ENCODE data around the gene G2E3. TPM values are rescaled to one million over a fixed set of nuclear protein-coding genes. Genes with fewer than 3 reads are reported as not detected.
"Not testable (repeated sequence)": the region's sequence is repeated elsewhere in the genome, so short reads cannot be mapped to it uniquely, and the experiment has no call there.

Gene G2E3
- total and polyA plus RNA-seq, 11 donors, result 2.4 to 10.2 (median 6.8) TPM

DNA sequence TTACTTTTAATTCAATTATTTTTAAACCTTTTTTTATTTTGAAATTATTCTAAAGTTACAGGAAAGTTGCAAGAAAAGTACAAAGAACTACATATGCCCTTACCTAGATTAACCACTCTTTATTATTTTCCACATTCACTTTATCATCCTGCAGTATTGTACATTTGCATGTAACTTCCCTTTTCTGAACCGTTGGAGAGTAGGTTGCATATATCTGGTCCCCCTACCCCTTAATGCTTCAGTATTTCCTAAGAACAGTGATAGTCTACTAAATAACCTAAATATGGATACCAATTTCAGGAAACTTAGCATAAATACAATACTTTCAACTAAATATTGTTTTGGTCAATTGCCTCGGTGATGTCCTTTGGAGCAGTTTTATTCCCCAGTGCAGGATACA lies 15.0 kb downstream of the G2E3 start:
- no peaks in the 10 kb centered on the region for H3K9me3 ChIP-seq
- H3K27me3 ChIP-seq, result no peaks in the 10 kb centered on the region
- peaks cover 0 to 20% (median 0%) of the 10 kb centered on the region in 12 donors for H3K4me1 ChIP-seq
- intact Hi-C loops (cut with DNase I), result no loop called here
- H3K4me3 ChIP-seq, result no peak overlapping the region
- 83 to 85% (median 85%) methylated on average over 2 of the region's 2 CpGs for WGBS, 4 donors
- DNase-seq (no peak), ATAC-seq (no peak)
- H3K27ac ChIP-seq, result no peak overlapping the region
- H3K36me3 ChIP-seq, result no peaks in the 10 kb centered on the region
- TF ChIP-seq POLR2A (IDR thresholded peaks at IDR 0.05) (no peak), CTCF (IDR thresholded peaks at IDR 0.05) (no peak)

DNA sequence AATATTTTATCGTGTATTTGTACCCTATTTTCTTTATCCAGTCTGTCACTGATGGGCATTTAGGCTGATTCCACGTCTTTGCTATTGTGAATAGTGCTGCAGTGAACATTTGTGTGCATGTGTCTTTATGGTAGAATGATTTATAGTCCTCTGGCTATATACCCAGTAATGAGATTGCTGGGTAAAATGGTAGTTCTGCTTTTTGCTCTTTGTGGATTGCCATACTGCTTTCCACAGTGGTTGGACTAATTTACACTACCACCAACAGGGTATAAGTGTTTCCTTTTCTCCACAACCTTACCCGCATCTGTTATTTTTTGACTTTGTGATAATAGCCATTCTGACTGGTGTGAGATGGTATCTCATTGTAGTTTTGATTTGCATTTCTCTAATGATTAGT lies 15.8 kb downstream of the G2E3 start:
- H3K9me3 ChIP-seq; H3K27ac ChIP-seq; ATAC-seq; H3K36me3 ChIP-seq; DNase-seq; H3K27me3 ChIP-seq; intact Hi-C loops (cut with DNase I); H3K4me3 ChIP-seq: not testable (repeated sequence)
- peaks cover 0 to 17% (median 0%) of the 10 kb centered on the region in 12 donors for H3K4me1 ChIP-seq
- 94 to 97% (median 95%) methylated on average over 3 of the region's 3 CpGs for WGBS, 4 donors

DNA sequence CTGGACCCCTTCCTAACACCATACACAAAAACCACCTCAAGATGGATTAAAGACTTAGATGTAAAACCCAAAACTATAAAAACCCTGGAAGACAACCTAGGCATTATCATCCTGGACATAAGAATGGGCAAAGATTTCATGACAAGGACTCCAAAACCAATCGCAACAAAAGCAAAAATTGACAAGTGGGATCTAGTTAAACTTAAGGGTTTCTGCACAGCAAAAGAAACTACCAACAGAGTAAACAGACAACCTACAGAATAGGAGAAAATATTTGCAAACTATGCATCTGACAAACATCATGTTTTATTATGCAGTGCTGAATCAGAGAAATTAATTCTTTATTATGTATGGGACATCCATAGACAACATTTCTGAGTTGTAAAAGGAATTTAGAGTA lies 17.4 kb downstream of the G2E3 start:
- WGBS, 4 donors, result 94 to 98% (median 98%) methylated on average over 1 of the region's 1 CpG
- intact Hi-C loops (cut with DNase I); H3K9me3 ChIP-seq; H3K27ac ChIP-seq; H3K27me3 ChIP-seq; ATAC-seq; H3K4me3 ChIP-seq; DNase-seq; H3K4me1 ChIP-seq; H3K36me3 ChIP-seq: not testable (repeated sequence)

DNA sequence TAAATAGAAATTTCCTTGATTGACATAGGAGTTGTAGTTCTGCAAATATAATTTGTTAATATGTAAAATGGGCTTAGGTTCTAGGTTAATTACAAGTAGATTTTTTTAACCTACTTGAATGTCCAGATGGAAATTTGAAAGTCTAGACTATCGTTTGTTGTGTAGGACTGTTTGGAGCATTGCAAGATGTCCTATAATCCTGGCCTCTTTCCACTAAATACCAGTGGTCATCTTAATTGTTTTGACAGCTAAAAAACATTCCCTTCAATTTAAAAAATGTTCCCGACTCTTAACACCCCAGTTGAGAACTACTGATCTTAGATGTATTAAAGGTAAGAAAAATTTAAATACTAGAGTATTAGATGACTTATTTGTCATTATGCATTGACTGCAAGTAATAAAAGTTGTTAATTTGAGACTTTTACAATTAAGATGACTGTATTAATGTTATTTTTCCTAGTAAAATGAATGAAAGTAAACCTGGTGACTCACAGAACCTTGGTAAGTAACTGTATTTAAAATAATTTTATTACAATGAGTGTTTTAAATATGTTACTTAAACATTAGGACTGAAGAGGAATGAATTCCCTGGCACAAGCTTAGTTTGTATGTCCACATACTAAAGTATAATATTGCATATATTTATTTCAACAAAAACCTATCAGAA lies 21.8 kb downstream of the G2E3 start:
- no peaks in the 10 kb centered on the region for H3K36me3 ChIP-seq
- DNase-seq (no peak), ATAC-seq (no peak)
- WGBS, 4 donors, result 62 to 81% (median 70%) methylated on average over 2 of the region's 2 CpGs
- H3K4me1 ChIP-seq, result peaks cover 0 to 7% (median 0%) of the 10 kb centered on the region in 12 donors
- H3K27me3 ChIP-seq, result no peaks in the 10 kb centered on the region
- intact Hi-C loops (cut with DNase I), result no loop called here
- H3K4me3 ChIP-seq, result no peak overlapping the region
- peaks cover 0 to 20% (median 4%) of the 10 kb centered on the region in 12 donors for H3K9me3 ChIP-seq
- no peak for TF ChIP-seq CTCF (IDR thresholded peaks at IDR 0.05)
- H3K27ac ChIP-seq, result no peak overlapping the region

GRCh38 chr14:30581283-30581625 lies 22.3 kb downstream of the G2E3 start:
- no peak for ATAC-seq
- no peak for DNase-seq
- intact Hi-C loops (cut with DNase I), result no loop called here
- 86 to 94% (median 90%) methylated on average over 7 of the region's 7 CpGs for WGBS, 4 donors
- Histone ChIP-seq H3K4me1 (peaks cover 0 to 7% (median 0%) of the 10 kb centered on the region in 12 donors), H3K27me3 (no peaks in the 10 kb centered on the region), H3K36me3 (no peaks in the 10 kb centered on the region), H3K27ac (no peak overlapping the region), H3K9me3 (peaks cover 0 to 20% (median 4%) of the 10 kb centered on the region in 12 donors), H3K4me3 (no peak overlapping the region)
- TF ChIP-seq CTCF (IDR thresholded peaks at IDR 0.05), result no peak
- TF ChIP-seq POLR2A (IDR thresholded peaks at IDR 0.05), result no peak
